ENCODE results near the gene NXT2. TPM values are rescaled to one million over a fixed set of nuclear protein-coding genes. Genes with fewer than 3 reads are reported as not detected.
"Not testable (repeated sequence)": the region's sequence is repeated elsewhere in the genome, so short reads cannot be mapped to it uniquely, and the experiment has no call there.

The NXT2 gene
- total RNA-seq, 1 donor from 2014 or later: 11.5 TPM

DNA sequence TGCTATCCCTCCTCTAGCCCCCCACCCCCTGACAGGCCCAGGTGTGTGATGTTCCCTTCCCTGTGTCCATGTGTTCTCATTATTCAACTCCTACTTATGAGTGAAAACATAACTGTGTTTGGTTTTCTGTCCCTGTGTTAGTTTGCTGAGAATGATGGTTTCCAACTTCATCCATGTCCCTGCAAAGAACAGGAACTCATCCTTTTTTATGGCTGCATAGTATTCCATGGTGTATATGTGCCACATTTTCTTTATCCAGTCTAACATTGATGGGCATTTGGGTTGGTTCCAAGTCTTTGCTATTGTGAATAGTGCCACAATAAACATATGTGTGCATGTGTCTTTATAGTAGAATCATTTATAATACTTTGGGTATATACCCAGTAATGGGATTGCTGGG is 2.4 kb downstream of the NXT2 start:
- H3K27me3 Mint-ChIP-seq (ENCODE audit: low read depth); H3K4me3 Mint-ChIP-seq (ENCODE audit: low read depth); DNase-seq (ENCODE audit: low spot score); H3K4me1 Mint-ChIP-seq (ENCODE audit: low read depth); intact Hi-C loops (cut with micrococcal nuclease); H3K36me3 Mint-ChIP-seq (ENCODE audit: low read depth); H3K9me3 Mint-ChIP-seq; H3K27ac Mint-ChIP-seq: not testable (repeated sequence)

DNA sequence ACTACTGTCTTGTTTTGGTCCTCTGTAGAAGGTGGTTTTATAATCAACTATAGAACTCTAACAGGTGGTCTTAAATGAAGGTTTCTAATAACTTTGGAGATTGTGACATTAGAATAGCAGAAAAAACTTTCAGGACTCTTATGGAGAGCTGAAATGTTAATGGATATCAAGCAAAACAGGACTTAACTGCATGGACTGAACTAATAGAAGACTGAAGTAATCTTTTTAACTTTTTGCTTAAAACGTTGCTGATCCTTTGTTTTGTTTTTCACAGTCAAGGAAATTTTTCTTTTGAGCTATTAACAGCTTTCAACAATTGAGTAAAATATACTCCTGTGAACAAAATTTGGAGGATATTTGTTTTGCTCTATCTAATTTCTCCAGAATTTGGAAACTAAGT is 17.2 kb downstream of the NXT2 start:
- Mint-ChIP-seq H3K27me3 (ENCODE audit: low read depth) (peaks cover 3% of the 10 kb centered on the region), H3K36me3 (ENCODE audit: low read depth) (no peaks in the 10 kb centered on the region), H3K27ac (no peak overlapping the region), H3K4me3 (ENCODE audit: low read depth) (no peak overlapping the region), H3K9me3 (peaks cover 5% of the 10 kb centered on the region), H3K4me1 (ENCODE audit: low read depth) (no peaks in the 10 kb centered on the region)
- intact Hi-C loops (cut with micrococcal nuclease): no loop called here
- no peak for DNase-seq (ENCODE audit: low spot score)

DNA sequence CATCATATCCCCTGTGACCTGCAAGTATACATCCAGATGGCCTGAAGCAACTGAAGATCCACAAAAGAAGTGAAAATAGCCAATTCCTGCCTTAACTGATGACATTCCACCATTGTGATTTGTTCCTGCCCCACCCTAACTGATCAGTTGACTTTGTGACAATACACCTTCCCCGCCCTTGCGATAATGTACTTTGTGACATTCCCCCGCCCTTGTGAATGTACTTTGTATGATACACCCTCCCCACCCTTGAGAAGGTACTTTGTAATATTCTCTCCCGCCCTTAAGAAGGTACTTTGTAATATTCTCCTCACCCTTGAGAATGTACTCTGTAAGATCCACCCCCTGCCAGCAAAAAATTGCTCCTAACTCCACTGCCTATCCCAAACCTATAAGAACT is 39.4 kb downstream of the NXT2 start:
- H3K9me3 Mint-ChIP-seq; H3K36me3 Mint-ChIP-seq (ENCODE audit: low read depth); H3K4me1 Mint-ChIP-seq (ENCODE audit: low read depth); H3K4me3 Mint-ChIP-seq (ENCODE audit: low read depth); DNase-seq (ENCODE audit: low spot score); intact Hi-C loops (cut with micrococcal nuclease); H3K27me3 Mint-ChIP-seq (ENCODE audit: low read depth); H3K27ac Mint-ChIP-seq: not testable (repeated sequence)

- no peak for DNase-seq (ENCODE audit: low spot score)
- intact Hi-C loops (cut with micrococcal nuclease): no loop called here
- H3K4me3 Mint-ChIP-seq (ENCODE audit: low read depth): no peak overlapping the region
- no peaks in the 10 kb centered on the region for H3K9me3 Mint-ChIP-seq
- H3K27ac Mint-ChIP-seq: no peak overlapping the region
- no peaks in the 10 kb centered on the region for H3K4me1 Mint-ChIP-seq (ENCODE audit: low read depth)
- H3K27me3 Mint-ChIP-seq (ENCODE audit: low read depth): peaks cover 3% of the 10 kb centered on the region
- H3K36me3 Mint-ChIP-seq (ENCODE audit: low read depth): no peaks in the 10 kb centered on the region
Measured at GRCh38 chrX:109577055-109577454, 40.4 kb downstream of the NXT2 start.

DNA sequence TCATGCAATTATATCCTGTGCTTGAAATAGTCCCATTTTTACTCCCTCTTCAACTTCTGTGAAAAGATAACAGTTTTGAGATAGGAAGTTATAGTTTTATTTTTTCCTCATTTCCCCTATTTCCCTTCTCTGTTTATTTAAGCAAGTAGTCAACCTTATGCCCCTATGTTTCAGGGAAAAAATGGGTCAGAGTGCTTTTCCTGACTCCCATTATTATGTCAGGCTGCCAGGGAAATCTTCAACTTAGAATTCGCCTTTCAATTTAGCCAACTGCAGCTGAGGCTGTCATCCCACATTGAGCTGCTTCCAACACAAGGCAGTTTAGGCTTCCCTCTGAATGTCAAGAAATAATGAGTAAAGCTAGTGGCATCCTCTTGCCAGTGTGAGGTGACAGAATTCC is 42.3 kb downstream of the NXT2 start:
- H3K9me3 Mint-ChIP-seq: no peaks in the 10 kb centered on the region
- no peaks in the 10 kb centered on the region for H3K4me1 Mint-ChIP-seq (ENCODE audit: low read depth)
- intact Hi-C loops (cut with micrococcal nuclease): no loop called here
- no peak overlapping the region for H3K4me3 Mint-ChIP-seq (ENCODE audit: low read depth)
- no peaks in the 10 kb centered on the region for H3K36me3 Mint-ChIP-seq (ENCODE audit: low read depth)
- peaks cover 3% of the 10 kb centered on the region for H3K27me3 Mint-ChIP-seq (ENCODE audit: low read depth)
- no peak for DNase-seq (ENCODE audit: low spot score)
- H3K27ac Mint-ChIP-seq: no peak overlapping the region

DNA sequence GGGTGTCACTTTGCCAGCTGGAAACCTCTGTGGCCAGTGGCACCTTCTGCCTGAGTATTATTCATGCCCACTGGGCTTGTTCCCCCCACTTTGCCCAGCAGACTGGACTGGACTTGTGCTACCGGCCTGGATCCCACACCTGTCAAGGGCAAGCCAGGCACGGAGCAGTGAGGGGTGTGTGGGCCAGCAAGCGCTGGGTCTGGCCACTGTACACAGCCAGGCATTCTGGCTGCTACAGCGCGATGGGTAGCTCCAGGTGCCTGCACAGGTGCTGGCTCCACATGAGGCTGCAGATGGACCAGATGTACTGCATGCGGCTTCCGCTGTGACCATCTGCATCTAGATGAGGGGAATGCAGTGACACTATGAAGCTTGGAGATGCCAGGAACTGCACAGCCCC is 48.8 kb downstream of the NXT2 start:
- no peak overlapping the region for H3K27ac Mint-ChIP-seq
- no peak for DNase-seq (ENCODE audit: low spot score)

GRCh38 chrX:109590176-109590575 is 53.5 kb downstream of the NXT2 start:
- H3K36me3 Mint-ChIP-seq (ENCODE audit: low read depth): no peaks in the 10 kb centered on the region
- intact Hi-C loops (cut with micrococcal nuclease): no loop called here
- no peak for DNase-seq (ENCODE audit: low spot score)
- peaks cover 8% of the 10 kb centered on the region for H3K27me3 Mint-ChIP-seq (ENCODE audit: low read depth)
- no peak overlapping the region for H3K4me3 Mint-ChIP-seq (ENCODE audit: low read depth)
- no peak overlapping the region for H3K27ac Mint-ChIP-seq
- H3K9me3 Mint-ChIP-seq: no peaks in the 10 kb centered on the region
- no peaks in the 10 kb centered on the region for H3K4me1 Mint-ChIP-seq (ENCODE audit: low read depth)

More for the DNA sequence above, 48.8 kb downstream of the NXT2 start:
- Mint-ChIP-seq H3K27me3 (ENCODE audit: low read depth) (peaks cover 8% of the 10 kb centered on the region), H3K4me1 (ENCODE audit: low read depth) (no peaks in the 10 kb centered on the region), H3K9me3 (no peaks in the 10 kb centered on the region), H3K36me3 (ENCODE audit: low read depth) (no peaks in the 10 kb centered on the region), H3K4me3 (ENCODE audit: low read depth) (no peak overlapping the region)
- intact Hi-C loops (cut with micrococcal nuclease): no loop called here

Other genes starting within 250 kb of the NXT2 start
- not detected in 2 replicates for gene GUCY2F, start 54.8 kb upstream of the NXT2 start, total RNA-seq
- gene KCNE5, start 88.3 kb downstream of the NXT2 start, total RNA-seq: 0.87 and 0.98 TPM in 2 replicates
- 101 and 102 TPM in 2 replicates for gene ACSL4, start 196.4 kb downstream of the NXT2 start, total RNA-seq

All from activated T-helper 2 cell treated with anti-CD3 and anti-CD28 coated beads, Interferon-gamma antibody, Interleukin-2, Interleukin-4, amounts not matched to agents 10 μg/mL and 5 μg/mL and 100 μg/mL, durations not matched to agents 14 hours and 24 hours and 36 hours (primary cell).